OCI-LY7 (cell line): ENCODE measurements around the gene ADAMTS2.

Source experiments
- CTCF ChIP-seq: fragments of 200-600 bp; sonication (generic); conservative IDR thresholded peaks from 2 replicates; pipeline ENCODE4 v1.5.1; 2014; ENCODE audit warnings: mild to moderate bottlenecking, antibody characterized with exemption, low read length, moderate library complexity, mixed read lengths
- EZH2phosphoT487 ChIP-seq: fragments of 200-600 bp; sonication (generic); IDR thresholded peaks from 2 replicates; pipeline ENCODE4 v1.6.1; 2018; ENCODE audit warnings: low read depth, borderline replicate concordance, mild to moderate bottlenecking, mixed run types, antibody characterized with exemption, low read length, moderate library complexity, mixed read lengths

GRCh38 chr5:179166886-179167841, 178.1 kb downstream of the ADAMTS2 start:
- TF ChIP-seq CTCF (peak; percentile 94), EZH2phosphoT487 (no peak)
